RWPE2 (cell line): ENCODE results near the gene NKAPD1.
A peak's percentile ranks its signal among the peaks of the same experiment; 100 is the strongest.
"Not testable (repeated sequence)": the region's sequence is repeated elsewhere in the genome, so short reads cannot be mapped to it uniquely, and the experiment has no call there.

Experiments
- ATAC-seq: fragments of 200-7000 bp; cut with Tn5 transposase; 3 replicates; pipeline ENCODE4 v1.9.1; 2021; ENCODE audit warnings: low read depth
- DNase-seq: peaks from one replicate; pipeline ENCODE4 v3.0.0-alpha.2; 2020; ENCODE audit warnings: low spot score
- H3K27ac ChIP-seq: fragments of 450-650 bp; 2 replicates; pipeline ENCODE4 v1.5.1; 2017; ENCODE audit warnings: mild to moderate bottlenecking; ENCODE audit not compliant: poor library complexity, severe bottlenecking
- H3K27me3 ChIP-seq: fragments of 250-450 bp; sonication (Bioruptor Pico); 2 replicates; pipeline ENCODE4 v1.5.1; 2021; ENCODE audit warnings: mild to moderate bottlenecking, moderate library complexity; ENCODE audit not compliant: insufficient read depth, poor library complexity, severe bottlenecking
- H3K36me3 ChIP-seq: fragments of 250-450 bp; sonication (Bioruptor Pico); 2 replicates; pipeline ENCODE4 v1.5.1; 2020; ENCODE audit warnings: low read depth, mild to moderate bottlenecking, moderate library complexity
- H3K4me1 ChIP-seq: fragments of 250-450 bp; sonication (Bioruptor Pico); 2 replicates; pipeline ENCODE4 v1.5.1; 2021; ENCODE audit warnings: mild to moderate bottlenecking, moderate library complexity; ENCODE audit not compliant: insufficient read depth, poor library complexity, severe bottlenecking
- H3K4me3 ChIP-seq: fragments of 250-450 bp; sonication (Bioruptor Pico); 2 replicates; pipeline ENCODE4 v1.5.1; 2021; ENCODE audit warnings: mild to moderate bottlenecking, moderate library complexity; ENCODE audit not compliant: severe bottlenecking
- H3K9me3 ChIP-seq: fragments of 250-450 bp; sonication (Bioruptor Pico); 2 replicates; pipeline ENCODE4 v1.5.1; 2021; ENCODE audit warnings: mild to moderate bottlenecking, moderate library complexity; ENCODE audit not compliant: severe bottlenecking
- CTCF ChIP-seq: fragments of 450-650 bp; IDR thresholded peaks from one replicate; pipeline ENCODE4 v1.5.1; 2017; ENCODE audit warnings: mild to moderate bottlenecking, moderate library complexity; ENCODE audit not compliant: poor library complexity, severe bottlenecking

Gene NKAPD1

GRCh38 chr11:112044961-112045360 lies 29.1 kb upstream of the NKAPD1 start:
- no peaks in the 10 kb centered on the region for H3K9me3 ChIP-seq
- peaks cover 92% of the 10 kb centered on the region for H3K36me3 ChIP-seq
- no peak for TF ChIP-seq CTCF
- ATAC-seq, result no peak
- H3K27me3 ChIP-seq, result no peaks in the 10 kb centered on the region
- DNase-seq, result no peak
- H3K27ac ChIP-seq, result no peak overlapping the region
- peaks cover 25% of the 10 kb centered on the region for H3K4me1 ChIP-seq
- no peak overlapping the region for H3K4me3 ChIP-seq

- H3K27ac ChIP-seq, ATAC-seq, H3K27me3 ChIP-seq, H3K9me3 ChIP-seq, DNase-seq, H3K4me3 ChIP-seq: not testable (repeated sequence)
- peaks cover 25% of the 10 kb centered on the region for H3K4me1 ChIP-seq
- peaks cover 94% of the 10 kb centered on the region for H3K36me3 ChIP-seq
These were observed 27.5 kb upstream of the NKAPD1 start for GRCh38 chr11:112046647-112047046.

GRCh38 chr11:112048256-112048655 lies 25.8 kb upstream of the NKAPD1 start:
- ATAC-seq, H3K27me3 ChIP-seq, H3K9me3 ChIP-seq, H3K4me3 ChIP-seq, DNase-seq: not testable (repeated sequence)
- peak overlapping the region; percentile 60 for H3K27ac ChIP-seq
- peaks cover 17% of the 10 kb centered on the region for H3K4me1 ChIP-seq
- peaks cover 93% of the 10 kb centered on the region for H3K36me3 ChIP-seq

GRCh38 chr11:112049777-112050176 lies 24.3 kb upstream of the NKAPD1 start:
- H3K4me1 ChIP-seq, result peaks cover 17% of the 10 kb centered on the region
- peak overlapping the region; percentile 60 for H3K27ac ChIP-seq
- H3K36me3 ChIP-seq, result peaks cover 91% of the 10 kb centered on the region
- H3K27me3 ChIP-seq, result no peaks in the 10 kb centered on the region
- ATAC-seq (no peak), DNase-seq (no peak)
- no peaks in the 10 kb centered on the region for H3K9me3 ChIP-seq
- H3K4me3 ChIP-seq, result no peak overlapping the region
- TF ChIP-seq CTCF, result no peak

- Histone ChIP-seq H3K27ac (no peak overlapping the region), H3K4me1 (peaks cover 17% of the 10 kb centered on the region), H3K4me3 (no peak overlapping the region), H3K9me3 (no peaks in the 10 kb centered on the region), H3K36me3 (peaks cover 84% of the 10 kb centered on the region), H3K27me3 (no peaks in the 10 kb centered on the region)
- TF ChIP-seq CTCF, result no peak
- ATAC-seq (no peak), DNase-seq (no peak)
These were observed 23.4 kb upstream of the NKAPD1 start for GRCh38 chr11:112050721-112051120.

GRCh38 chr11:112051768-112052167 lies 22.3 kb upstream of the NKAPD1 start:
- H3K4me1 ChIP-seq, result peaks cover 17% of the 10 kb centered on the region
- H3K9me3 ChIP-seq, result no peaks in the 10 kb centered on the region
- peaks cover 83% of the 10 kb centered on the region for H3K36me3 ChIP-seq
- no peak for TF ChIP-seq CTCF
- no peaks in the 10 kb centered on the region for H3K27me3 ChIP-seq
- H3K4me3 ChIP-seq, result no peak overlapping the region
- DNase-seq, result no peak
- no peak for ATAC-seq
- no peak overlapping the region for H3K27ac ChIP-seq
